IMR-90 (cell line): ENCODE measurements around the gene TRIM2. TPM values are rescaled to one million over a fixed set of nuclear protein-coding genes. Genes with fewer than 3 reads are reported as not detected.

Experiments used
- ATAC-seq: fragments of 200-7000 bp; cut with Tn5 transposase; 2 replicates; pipeline ENCODE4 v1.9.1; 2020; ENCODE audit warnings: low read depth, mild to moderate bottlenecking, moderate library complexity
- BruUV-seq: library from RNA; stranded (reverse); fragments of 400-500 nt; replicated peaks from 2 replicates; lab custom pipeline; 2021; lab: Mats Ljungman, UMichigan
- CTCF ChIA-PET: fragments of 300-600 bp; formaldehyde crosslinking; extraction: SDS; loops from one replicate; lab custom pipeline; 2021; ENCODE audit warnings: antibody characterized with exemption; lab: Yijun Ruan, JAX
- POLR2A ChIA-PET: fragments of 300-600 bp; sonication (Branson Sonifier 250); formaldehyde crosslinking; loops from one replicate; lab custom pipeline; 2022; ENCODE audit warnings: antibody characterized with exemption; ENCODE audit not compliant: unreplicated experiment; lab: Charles Lee
- DNase-seq: peaks from one replicate; pipeline ENCODE4 v3.0.0; 2013
- H2AFZ ChIP-seq: replicated peaks from 2 replicates; pipeline ENCODE3; 2013; ENCODE audit warnings: low read length, mild to moderate bottlenecking; ENCODE audit not compliant: poor library complexity
- H2AK5ac ChIP-seq: 2 replicates; pipeline ENCODE4 v1.6.1; 2013; ENCODE audit warnings: low read depth, low read length, inconsistent platforms
- H2AK9ac ChIP-seq: replicated peaks from 2 replicates; pipeline ENCODE3; 2013; ENCODE audit warnings: mild to moderate bottlenecking, low read depth, low read length, moderate library complexity; ENCODE audit not compliant: poor library complexity
- H2BK120ac ChIP-seq: 2 replicates; pipeline ENCODE4 v1.6.1; 2013; ENCODE audit warnings: low read depth, low read length, inconsistent platforms
- H2BK15ac ChIP-seq: 3 replicates; pipeline ENCODE4 v1.6.1; 2013; ENCODE audit warnings: low read depth, low read length, inconsistent platforms
- H2BK20ac ChIP-seq: 2 replicates; pipeline ENCODE4 v1.6.1; 2013; ENCODE audit warnings: low read depth, mild to moderate bottlenecking, inconsistent platforms, low read length, moderate library complexity
- H2BK5ac ChIP-seq: 2 replicates; pipeline ENCODE4 v1.6.1; 2013; ENCODE audit warnings: mild to moderate bottlenecking, low read depth, low read length, inconsistent platforms; ENCODE audit not compliant: poor library complexity, severe bottlenecking
- H3K14ac ChIP-seq: replicated peaks from 2 replicates; pipeline ENCODE4 v1.6.1; 2013; ENCODE audit warnings: low read depth, low read length, inconsistent platforms
- H3K18ac ChIP-seq: 2 replicates; pipeline ENCODE4 v1.6.1; 2013; ENCODE audit warnings: low read depth, low read length, control low read depth
- H3K23ac ChIP-seq: 2 replicates; pipeline ENCODE4 v1.6.1; 2013; ENCODE audit warnings: low read depth, low read length, inconsistent platforms
- H3K27ac ChIP-seq: 2 replicates; pipeline ENCODE4 v1.5.1; 2013; ENCODE audit warnings: mild to moderate bottlenecking, control low read depth, low read length; ENCODE audit not compliant: insufficient read depth
- H3K27me3 ChIP-seq: 2 replicates; pipeline ENCODE4 v1.6.1; 2013; ENCODE audit warnings: low read length; ENCODE audit not compliant: control insufficient read depth, insufficient read depth
- H3K36me3 ChIP-seq: 2 replicates; pipeline ENCODE4 v1.6.1; 2013; ENCODE audit warnings: low read length, mixed read lengths; ENCODE audit not compliant: control insufficient read depth, insufficient read depth
- H3K4ac ChIP-seq: 2 replicates; pipeline ENCODE4 v1.6.1; 2013; ENCODE audit warnings: low read depth, low read length, inconsistent platforms
- H3K4me1 ChIP-seq: 2 replicates; pipeline ENCODE4 v1.6.1; 2013; ENCODE audit warnings: low read length, mixed read lengths; ENCODE audit not compliant: control insufficient read depth, insufficient read depth
- H3K4me2 ChIP-seq: 2 replicates; pipeline ENCODE4 v1.6.1; 2013; ENCODE audit warnings: low read depth, mild to moderate bottlenecking, control low read depth, low read length, moderate library complexity
- H3K4me3 ChIP-seq: 2 replicates; pipeline ENCODE4 v1.5.1; 2013; ENCODE audit warnings: low read depth, mild to moderate bottlenecking, control low read depth, low read length, moderate library complexity; ENCODE audit not compliant: insufficient read depth
- H3K56ac ChIP-seq: 2 replicates; pipeline ENCODE4 v1.6.1; 2013; ENCODE audit warnings: low read length, inconsistent platforms; ENCODE audit not compliant: insufficient read depth; ENCODE audit errors: extremely low read depth
- H3K79me1 ChIP-seq, 2 experiments: 2 replicates each; pipeline ENCODE4 v1.6.1; 2013; ENCODE audit warnings: low read length in 2 of 2, inconsistent platforms in 1 of 2, low read depth in 1 of 2
- H3K9ac ChIP-seq: 2 replicates; pipeline ENCODE4 v1.6.1; 2013; ENCODE audit warnings: low read depth, low read length, control low read depth
- H3K9me1 ChIP-seq: 2 replicates; pipeline ENCODE4 v1.6.1; 2013; ENCODE audit warnings: low read length, inconsistent platforms; ENCODE audit not compliant: insufficient read depth
- H3K9me3 ChIP-seq: 2 replicates; pipeline ENCODE4 v1.6.1; 2013; ENCODE audit warnings: low read length; ENCODE audit not compliant: control insufficient read depth, insufficient read depth
- H4K20me1 ChIP-seq: 2 replicates; pipeline ENCODE4 v1.6.1; 2013; ENCODE audit warnings: low read length, inconsistent platforms; ENCODE audit not compliant: insufficient read depth
- H4K5ac ChIP-seq: 2 replicates; pipeline ENCODE4 v1.6.1; 2013; ENCODE audit warnings: mild to moderate bottlenecking, low read depth, low read length, control low read depth
- H4K8ac ChIP-seq, 2 experiments: 2 replicates each; pipeline ENCODE4 v1.6.1; 2013; ENCODE audit warnings: low read depth in 2 of 2, low read length in 2 of 2, control low read depth in 1 of 2, inconsistent platforms in 1 of 2
- H4K91ac ChIP-seq: 2 replicates; pipeline ENCODE4 v1.6.1; 2013; ENCODE audit warnings: low read depth, low read length, inconsistent platforms; ENCODE audit not compliant: insufficient read depth
- BHLHE40 ChIP-seq: fragments of 150-350 bp; IDR thresholded peaks from 2 replicates; pipeline ENCODE4 v1.6.1; 2016; ENCODE audit warnings: mild to moderate bottlenecking, low read depth, low read length
- CEBPB ChIP-seq: IDR thresholded peaks from 2 replicates; pipeline ENCODE4 v1.6.1; 2012; ENCODE audit warnings: low read depth, low read length, improper control_type of control experiment
- CHD1 ChIP-seq: IDR thresholded peaks from 2 replicates; pipeline ENCODE4 v1.6.1; 2012; ENCODE audit warnings: low read depth, low read length, improper control_type of control experiment
- CTCF ChIP-seq: conservative IDR thresholded peaks from 2 replicates; pipeline ENCODE4 v1.5.1; 2012; ENCODE audit warnings: mild to moderate bottlenecking, low read depth, low read length, improper control_type of control experiment
- ELK1 ChIP-seq: fragments of 150-350 bp; IDR thresholded peaks from 2 replicates; pipeline ENCODE4 v1.6.1; 2016; ENCODE audit warnings: low read depth, mild to moderate bottlenecking, low read length, moderate library complexity, borderline replicate concordance
- FOS ChIP-seq: fragments of 150-350 bp; IDR thresholded peaks from 2 replicates; pipeline ENCODE4 v1.6.1; 2016; ENCODE audit warnings: low read depth, low read length
- MAFK ChIP-seq: IDR thresholded peaks from 2 replicates; pipeline ENCODE4 v1.6.1; 2012; ENCODE audit warnings: low read depth, low read length, improper control_type of control experiment
- MAZ ChIP-seq: IDR thresholded peaks from 2 replicates; pipeline ENCODE4 v1.6.1; 2012; ENCODE audit warnings: low read depth, mild to moderate bottlenecking, low read length, improper control_type of control experiment, moderate library complexity, borderline replicate concordance
- MXI1 ChIP-seq: IDR thresholded peaks from 2 replicates; pipeline ENCODE4 v1.6.1; 2012; ENCODE audit warnings: low read depth, mild to moderate bottlenecking, low read length, moderate library complexity, borderline replicate concordance
- NFE2L2 ChIP-seq: fragments of 150-350 bp; IDR thresholded peaks from 2 replicates; pipeline ENCODE4 v1.6.1; 2016; ENCODE audit warnings: low read depth, mild to moderate bottlenecking, low read length
- POLR2A ChIP-seq: IDR thresholded peaks from 2 replicates; pipeline ENCODE4 v1.6.1; 2012; ENCODE audit warnings: mild to moderate bottlenecking, low read depth, low read length
- RAD21 ChIP-seq: IDR thresholded peaks from 2 replicates; pipeline ENCODE4 v1.6.1; 2012; ENCODE audit warnings: low read length, improper control_type of control experiment
- RCOR1 ChIP-seq: IDR thresholded peaks from 2 replicates; pipeline ENCODE4 v1.6.1; 2012; ENCODE audit warnings: mild to moderate bottlenecking, low read length, improper control_type of control experiment; ENCODE audit not compliant: insufficient replicate concordance
- RFX5 ChIP-seq: IDR thresholded peaks from 2 replicates; pipeline ENCODE4 v1.8.0; 2012; ENCODE audit warnings: low read depth, mild to moderate bottlenecking, low read length, moderate library complexity
- SMC3 ChIP-seq: fragments of 150-350 bp; IDR thresholded peaks from 2 replicates; pipeline ENCODE4 v1.6.1; 2016; ENCODE audit warnings: low read depth, mild to moderate bottlenecking, antibody characterized with exemption, low read length, moderate library complexity
- USF2 ChIP-seq: fragments of 150-350 bp; IDR thresholded peaks from 2 replicates; pipeline ENCODE4 v1.6.1; 2017; ENCODE audit warnings: mild to moderate bottlenecking, antibody characterized with exemption, low read length, low read depth
- WGBS, 2 experiments: methylation state at CpG; one replicate each; pipeline versions ENCODE4 v1.1.5 to v1.1.7; 2013; ENCODE audit warnings: missing lambda C conversion rate in 2 of 2; ENCODE audit not compliant: insufficient read length in 1 of 2; ENCODE audit errors: extremely low coverage in 2 of 2; 5-methylcytosine and 5-hydroxymethylcytosine counted together
- dilution Hi-C: fragments of 300-500 bp; cut with HindIII; formaldehyde crosslinking; loops from one replicate; pipeline ENCODE4 v1.14.3; 2018; ENCODE audit warnings: low sequenced_read_pairs; ENCODE audit not compliant: unreplicated experiment
- in situ Hi-C: fragments of 300-500 bp; cut with MboI; formaldehyde crosslinking; loops from 3 replicates; pipeline ENCODE4 v1.14.3; 2019; ENCODE audit warnings: low sequenced_read_pairs, inconsistent platforms, mixed read lengths
- intact Hi-C: fragments of 100-400 bp; cut with micrococcal nuclease; formaldehyde crosslinking; loops from 2 replicates; pipeline ENCODE4 v1.10.0; 2022
- polyA plus RNA-seq, 3 experiments: library from polyadenylated mRNA; depleted of rRNA; stranded (reverse); fragments of >200 nt; gene quantifications; 2 replicates each; pipeline ENCODE4 v1.2.3, GENCODE V29; 2012; ENCODE audit warnings: low replicate concordance in 1 of 3
- total RNA-seq: library from RNA; depleted of rRNA; stranded (reverse); fragments of >200 nt; gene quantifications from 2 replicates; pipeline ENCODE4 v1.2.3, GENCODE V29; 2012

Gene TRIM2
- total and polyA plus RNA-seq, 2 of the 4 experiments (the other 2 are of a cell fraction) = 16.0 to 64.2 TPM

- in situ Hi-C loops (no loop called here), intact Hi-C loops (no loop called here), dilution Hi-C loops (no loop called here)
- no peak overlapping the region for H3K9ac ChIP-seq
- no peaks in the 10 kb centered on the region for H3K4me1 ChIP-seq
- no peak overlapping the region for H3K18ac ChIP-seq
- no peak overlapping the region for H3K4me2 ChIP-seq
- H3K9me3 ChIP-seq = peaks cover 2% of the 10 kb centered on the region; the same call in 1 of the 2 replicates
- H2BK15ac ChIP-seq = no peak overlapping the region
- no peaks in the 10 kb centered on the region for H3K9me1 ChIP-seq
- no peak overlapping the region for H2BK20ac ChIP-seq
- no peak overlapping the region for H3K14ac ChIP-seq
- no TSS peak for BruUV-seq
- H3K79me1 ChIP-seq = no peaks in the 10 kb centered on the region; a peak in 1 of 4 replicates
- no peak overlapping the region for H2AK5ac ChIP-seq
- POLR2A ChIA-PET = no interaction called here
- no peak overlapping the region for H4K5ac ChIP-seq
- no peak overlapping the region for H2AK9ac ChIP-seq
- CTCF ChIA-PET = no interaction called here
- H3K27ac ChIP-seq = no peak overlapping the region
- no peak overlapping the region for H2AFZ ChIP-seq
- no peak overlapping the region for H3K56ac ChIP-seq
- no peaks in the 10 kb centered on the region for H3K36me3 ChIP-seq
- ATAC-seq (no peak), DNase-seq (no peak)
- no CpG with 5 or more reads among the region's 1 CpG for WGBS, 2 experiments
- no peaks in the 10 kb centered on the region for H4K20me1 ChIP-seq
- no peak overlapping the region for H2BK120ac ChIP-seq
- TF ChIP-seq BHLHE40 = no peak
- no peak for TF ChIP-seq SMC3
- TF ChIP-seq RFX5 = no peak
- no peak for TF ChIP-seq RAD21
- no peak for TF ChIP-seq USF2
- no peak for TF ChIP-seq RCOR1
- no peak for TF ChIP-seq MAZ
- no peak for TF ChIP-seq ELK1
- TF ChIP-seq POLR2A = no peak
- no peak for TF ChIP-seq CHD1
- TF ChIP-seq FOS = no peak
- no peak for TF ChIP-seq MXI1
- no peak for TF ChIP-seq CTCF
- TF ChIP-seq CEBPB = no peak
- no peak for TF ChIP-seq NFE2L2
- no peak for TF ChIP-seq MAFK
- H4K8ac ChIP-seq = no peak overlapping the region
- H4K91ac ChIP-seq = no peak overlapping the region
- H3K4me3 ChIP-seq = no peak overlapping the region
- H3K23ac ChIP-seq = no peak overlapping the region
- H2BK5ac ChIP-seq = no peak overlapping the region
- H3K4ac ChIP-seq = no peak overlapping the region
- no peaks in the 10 kb centered on the region for H3K27me3 ChIP-seq
These were observed 164.8 kb downstream of the TRIM2 start for GRCh38 chr4:153369021-153369420.
